Naive thymus-derived CD8-positive, alpha-beta T cell (primary cell): ENCODE measurements around the gene CDC25B. TPM values are rescaled to one million over a fixed set of nuclear protein-coding genes. Genes with fewer than 3 reads are reported as not detected.
"Not testable (repeated sequence)": the region's sequence is repeated elsewhere in the genome, so short reads cannot be mapped to it uniquely, and the experiment has no call there.

ENCODE experiments used
- ATAC-seq, 2 donors: fragments of 150-1000 bp; cut with Tn5 transposase in 1 of 2; sonication (Bioruptor Pico), chemical (Tn5 transposase) in 1 of 2; 1 replicate in 1 of 2; 2 replicates in 1 of 2; pipeline ENCODE4 v1.10.0; 2021; ENCODE audit warnings: mild to moderate bottlenecking in 2 of 2, moderate library complexity in 2 of 2
- POLR2A ChIA-PET: fragments of 350-600 bp; sonication (Branson Sonifier 250); formaldehyde crosslinking; loops from one replicate; lab custom pipeline; 2021; ENCODE audit warnings: antibody characterized with exemption; lab: Charles Lee
- DNase-seq, 10 donors: peaks; one replicate each; pipeline versions ENCODE4 v3.0.0 to v3.0.0-alpha.2; 2020 to 2022
- H3K27ac Mint-ChIP-seq, 10 donors: one replicate each; pipeline ENCODE4 v1.8.0; 2020 to 2022; ENCODE audit warnings: mild to moderate bottlenecking in 10 of 10, mixed read lengths in 10 of 10, moderate library complexity in 4 of 10, inconsistent platforms in 1 of 10
- H3K27me3 Mint-ChIP-seq, 5 donors: one replicate each; pipeline ENCODE4 v1.8.0; 2021 to 2022; ENCODE audit warnings: mixed read lengths in 5 of 5
- H3K36me3 Mint-ChIP-seq, 3 donors: one replicate each; pipeline ENCODE4 v1.8.0; 2020 to 2022; ENCODE audit warnings: mixed read lengths in 3 of 3, mild to moderate bottlenecking in 2 of 3, inconsistent platforms in 1 of 3
- H3K4me1 Mint-ChIP-seq, 4 donors: one replicate each; pipeline ENCODE4 v1.8.0; 2021 to 2022; ENCODE audit warnings: mixed read lengths in 4 of 4
- H3K4me3 Mint-ChIP-seq, 10 donors: one replicate each; pipeline ENCODE4 v1.8.0; 2020 to 2022; ENCODE audit warnings: mild to moderate bottlenecking in 10 of 10, mixed read lengths in 10 of 10, moderate library complexity in 6 of 10, inconsistent platforms in 1 of 10
- H3K9me3 Mint-ChIP-seq, 9 donors: one replicate each; pipeline ENCODE4 v1.8.0; 2020 to 2022; ENCODE audit warnings: mixed read lengths in 9 of 9, mild to moderate bottlenecking in 3 of 9, inconsistent platforms in 1 of 9, moderate library complexity in 1 of 9
- polyA plus RNA-seq, 3 donors: library from polyadenylated mRNA; unstranded; fragments of 300-500 nt; fragmentation: Illumina TruSeq; gene quantifications; one replicate each; pipeline ENCODE4 v1.2.3, GENCODE V29; 2021
- total RNA-seq, 8 experiments: library from RNA in 2 of 8; stranded (reverse) in 2 of 8; gene quantifications; one replicate each; pipeline ENCODE4 v1.2.3 and lab custom pipeline; 2021 to 2026

Gene CDC25B
- total and polyA plus RNA-seq, 5 experiments from 2014 or later, result 38.1 to 336 (median 49.7) TPM

GRCh38 chr20:3787324-3788014 is 8.6 kb upstream of the CDC25B start:
- Mint-ChIP-seq H3K4me1 (peaks cover 17 to 41% (median 34%) of the 10 kb centered on the region in 4 donors), H3K4me3 (peak overlapping the region; percentile 36 to 81 (median 66)), H3K27me3 (no peaks in the 10 kb centered on the region), H3K27ac (peak overlapping the region in 8 of 10 donors; percentile 13 to 80 (median 61)), H3K36me3 (no peaks in the 10 kb centered on the region), H3K9me3 (no peaks in the 10 kb centered on the region)
- DNase-seq (no peak), ATAC-seq (no peak)
- POLR2A ChIA-PET, result interaction anchor here (0.7 to 6.4 kb wide), 6 partner anchors 8 to 129 kb away, joined by 3 to 52 read pairs (median 16); partner anchors contain the start of genes ADISSP and CDC25B

- peak overlapping the region in 8 of 10 donors; percentile 31 to 88 (median 73) for H3K27ac Mint-ChIP-seq
- peaks cover 13 to 30% (median 28%) of the 10 kb centered on the region in 4 donors for H3K4me1 Mint-ChIP-seq
- no peaks in the 10 kb centered on the region for H3K36me3 Mint-ChIP-seq
- no peaks in the 10 kb centered on the region for H3K9me3 Mint-ChIP-seq
- DNase-seq (no peak), ATAC-seq (no peak)
- POLR2A ChIA-PET, result interaction anchor here (6.4 kb wide), 1 partner anchor 11 kb away, joined by 34 read pairs; no protein-coding TSS in a partner anchor
- peak overlapping the region in 6 of 10 donors; percentile 26 to 81 (median 38) for H3K4me3 Mint-ChIP-seq
- no peaks in the 10 kb centered on the region for H3K27me3 Mint-ChIP-seq
Observed at GRCh38 chr20:3788685-3789155, 7.4 kb upstream of the CDC25B start.

GRCh38 chr20:3789201-3789600 is 6.9 kb upstream of the CDC25B start:
- H3K27ac Mint-ChIP-seq, result peak overlapping the region in 6 of 10 donors; percentile 11 to 88 (median 72)
- H3K4me3 Mint-ChIP-seq, result not testable (repeated sequence)

GRCh38 chr20:3794168-3794567 is 1.9 kb upstream of the CDC25B start:
- DNase-seq, ATAC-seq, H3K27me3 Mint-ChIP-seq, H3K9me3 Mint-ChIP-seq: not testable (repeated sequence)
- peaks cover 11 to 32% (median 30%) of the 10 kb centered on the region in 4 donors for H3K4me1 Mint-ChIP-seq
- POLR2A ChIA-PET, result interaction anchor here (0.8 kb wide), 1 partner anchor 53 kb away, joined by 3 read pairs; no protein-coding TSS in a partner anchor
- H3K4me3 Mint-ChIP-seq, result peak overlapping the region in 3 of 10 donors; percentile 33 to 45 (median 44)
- peaks cover 0 to 20% (median 18%) of the 10 kb centered on the region in 3 donors for H3K36me3 Mint-ChIP-seq
- peak overlapping the region in 5 of 10 donors; percentile 21 to 93 (median 29) for H3K27ac Mint-ChIP-seq

More at GRCh38 chr20:3789201-3789600, 6.9 kb upstream of the CDC25B start:
- H3K4me1 Mint-ChIP-seq, result peaks cover 13 to 31% (median 26%) of the 10 kb centered on the region in 4 donors
- not testable (repeated sequence) for H3K9me3 Mint-ChIP-seq, H3K27me3 Mint-ChIP-seq, H3K36me3 Mint-ChIP-seq, DNase-seq, ATAC-seq
- POLR2A ChIA-PET, result interaction anchor here (0.6 to 6.4 kb wide), 3 partner anchors 10 to 165 kb away, joined by 3 to 34 read pairs (median 6); partner anchors contain the start of gene ADISSP

- ATAC-seq, result no peak
- DNase-seq, result no peak
- no peaks in the 10 kb centered on the region for H3K9me3 Mint-ChIP-seq
- H3K4me3 Mint-ChIP-seq, result peak overlapping the region; percentile 89 to 99 (median 94)
- peak overlapping the region; percentile 89 to 98 (median 96) for H3K27ac Mint-ChIP-seq
- H3K27me3 Mint-ChIP-seq, result no peaks in the 10 kb centered on the region
- H3K36me3 Mint-ChIP-seq, result peaks cover 0 to 22% (median 20%) of the 10 kb centered on the region in 3 donors
- POLR2A ChIA-PET, result interaction anchor here (0.7 to 2.7 kb wide), 4 partner anchors 9 to 60 kb away, joined by 3 to 9 read pairs (median 3); partner anchors contain the start of gene CENPB
- peaks cover 14 to 39% (median 36%) of the 10 kb centered on the region in 4 donors for H3K4me1 Mint-ChIP-seq
Observed at GRCh38 chr20:3794701-3795420, 1.2 kb upstream of the CDC25B start.

GRCh38 chr20:3796477-3797225 is 541 bp downstream of the CDC25B start:
- DNase-seq, result no peak
- Mint-ChIP-seq H3K4me1 (peaks cover 20 to 56% (median 52%) of the 10 kb centered on the region in 4 donors), H3K27me3 (no peaks in the 10 kb centered on the region), H3K4me3 (peak overlapping the region; percentile 95 to 100 (median 98)), H3K36me3 (peaks cover 0 to 37% (median 25%) of the 10 kb centered on the region in 3 donors), H3K27ac (peak overlapping the region; percentile 94 to 99 (median 97)), H3K9me3 (no peaks in the 10 kb centered on the region)
- POLR2A ChIA-PET, result interaction anchor here (0.6 to 2.7 kb wide), 4 partner anchors 9 to 62 kb away, joined by 4 to 9 read pairs (median 7); partner anchors contain the start of gene CENPB
- no peak for ATAC-seq

- POLR2A ChIA-PET, result interaction anchor here (0.6 to 2.7 kb wide), 2 partner anchors 11 to 62 kb away, joined by 5 to 9 read pairs; partner anchors contain the start of gene CENPB
- no peak for DNase-seq
- Mint-ChIP-seq H3K27ac (peak overlapping the region; percentile 94 to 99 (median 97)), H3K4me3 (peak overlapping the region; percentile 95 to 100 (median 98)), H3K4me1 (peaks cover 20 to 56% (median 55%) of the 10 kb centered on the region in 4 donors), H3K36me3 (peaks cover 0 to 43% (median 28%) of the 10 kb centered on the region in 3 donors), H3K27me3 (no peaks in the 10 kb centered on the region), H3K9me3 (no peaks in the 10 kb centered on the region)
- ATAC-seq, result no peak
Observed at GRCh38 chr20:3797226-3797545, 1.1 kb downstream of the CDC25B start.

- POLR2A ChIA-PET, result interaction anchor here (0.6 to 4.0 kb wide), 4 partner anchors 11 to 73 kb away, joined by 3 to 34 read pairs (median 5); partner anchors contain the start of gene CENPB
- DNase-seq, result peak in 5 of 10 donors; percentile 31 to 74 (median 51)
- Mint-ChIP-seq H3K9me3 (no peaks in the 10 kb centered on the region), H3K36me3 (peaks cover 4 to 48% (median 33%) of the 10 kb centered on the region in 3 donors), H3K27me3 (no peaks in the 10 kb centered on the region), H3K27ac (peak overlapping the region; percentile 94 to 99 (median 97)), H3K4me1 (peaks cover 25 to 62% (median 61%) of the 10 kb centered on the region in 4 donors), H3K4me3 (peak overlapping the region; percentile 95 to 100 (median 98))
- ATAC-seq, result peak in 1 of 2 donors; percentile 31
Observed at GRCh38 chr20:3797592-3798372, 1.7 kb downstream of the CDC25B start.

GRCh38 chr20:3798373-3798768 is 2.3 kb downstream of the CDC25B start:
- DNase-seq (no peak), ATAC-seq (no peak)
- H3K4me1 Mint-ChIP-seq, result peaks cover 29 to 67% (median 66%) of the 10 kb centered on the region in 4 donors
- H3K4me3 Mint-ChIP-seq, result peak overlapping the region; percentile 95 to 100 (median 98)
- no peaks in the 10 kb centered on the region for H3K27me3 Mint-ChIP-seq
- POLR2A ChIA-PET, result interaction anchor here (0.6 to 4.0 kb wide), 5 partner anchors 12 to 72 kb away, joined by 3 to 34 read pairs (median 5); partner anchors contain the start of genes ADISSP and CENPB
- H3K36me3 Mint-ChIP-seq, result peaks cover 9 to 54% (median 39%) of the 10 kb centered on the region in 3 donors
- H3K9me3 Mint-ChIP-seq, result no peaks in the 10 kb centered on the region
- H3K27ac Mint-ChIP-seq, result peak overlapping the region; percentile 94 to 99 (median 97)

- DNase-seq (no peak), ATAC-seq (no peak)
- Mint-ChIP-seq H3K4me1 (peaks cover 33 to 73% (median 72%) of the 10 kb centered on the region in 4 donors), H3K27ac (peak overlapping the region; percentile 94 to 99 (median 97)), H3K27me3 (no peaks in the 10 kb centered on the region), H3K4me3 (peak overlapping the region; percentile 95 to 100 (median 98)), H3K36me3 (peaks cover 9 to 59% (median 44%) of the 10 kb centered on the region in 3 donors), H3K9me3 (no peaks in the 10 kb centered on the region)
- POLR2A ChIA-PET, result interaction anchor here (1.2 to 4.0 kb wide), 4 partner anchors 12 to 31 kb away, joined by 3 to 34 read pairs (median 9); partner anchors contain the start of genes ADISSP and CENPB
Observed at GRCh38 chr20:3798908-3799248, 2.8 kb downstream of the CDC25B start.
